ENCODE data around the gene NUTM2G.
"Not testable (repeated sequence)": the region's sequence is repeated elsewhere in the genome, so short reads cannot be mapped to it uniquely, and the experiment has no call there.

Gene NUTM2G, protein sequence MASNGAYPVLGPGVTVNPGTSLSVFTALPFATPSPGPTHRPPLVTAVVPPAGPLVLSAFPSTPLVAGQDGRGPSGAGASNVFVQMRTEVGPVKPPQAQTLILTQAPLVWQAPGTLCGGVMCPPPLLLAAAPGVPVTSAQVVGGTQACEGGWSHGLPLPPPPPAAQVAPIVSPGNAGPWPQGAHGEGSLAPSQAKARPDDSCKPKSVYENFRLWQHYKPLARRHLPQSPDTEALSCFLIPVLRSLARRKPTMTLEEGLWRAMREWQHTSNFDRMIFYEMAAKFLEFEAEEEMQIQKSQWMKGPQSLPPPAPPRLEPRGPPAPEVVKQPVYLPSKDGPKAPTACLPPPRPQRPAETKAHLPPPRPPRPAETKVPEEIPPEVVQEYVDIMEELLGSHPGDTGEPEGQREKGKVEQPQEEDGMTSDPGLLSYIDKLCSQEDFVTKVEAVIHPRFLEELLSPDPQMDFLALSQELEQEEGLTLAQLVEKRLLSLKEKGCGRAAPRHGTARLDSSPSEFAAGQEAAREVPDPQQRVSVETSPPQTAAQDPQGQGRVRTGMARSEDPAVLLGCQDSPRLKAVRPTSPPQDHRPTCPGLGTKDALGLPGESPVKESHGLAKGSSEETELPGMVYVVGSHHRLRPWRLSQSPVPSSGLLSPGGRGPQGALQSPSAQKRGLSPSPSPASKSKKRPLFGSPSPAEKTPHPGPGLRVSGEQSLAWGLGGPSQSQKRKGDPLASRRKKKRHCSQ

DNA sequence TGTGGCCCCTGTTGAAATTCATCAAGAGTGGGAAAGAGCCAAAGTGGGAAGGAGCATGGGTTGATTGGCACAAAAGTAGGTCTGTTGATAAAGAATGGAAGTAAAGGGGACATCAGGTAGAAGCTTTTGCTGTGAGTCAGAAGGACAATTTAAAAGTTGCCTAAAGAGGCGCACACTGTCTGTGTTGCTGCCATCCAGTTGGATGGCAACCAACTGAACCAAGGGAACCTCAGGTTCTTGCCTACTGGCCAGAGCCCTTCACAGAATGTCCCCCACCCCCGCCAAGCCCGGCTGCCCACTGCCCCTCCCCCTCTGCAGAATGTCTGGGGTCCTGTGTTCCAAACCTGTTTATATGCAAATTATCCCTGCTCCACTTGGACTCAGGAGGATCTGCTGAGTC lies at the start of gene NUTM2G:
Gene NUTM2G (plus strand): TSS at position 301 of the 400 bp plus-strand sequence. CDS start 182 bp downstream, outside the sequence.
- H3K4me1 ChIP-seq (ENCODE audit: control insufficient read depth in 1 of 2, insufficient read depth in 2 of 2, low read length in 2 of 2); H3K9me3 ChIP-seq (ENCODE audit: control insufficient read depth in 1 of 2, low read length in 2 of 2); H3K27ac ChIP-seq (ENCODE audit: low read length); H3K4me3 ChIP-seq (ENCODE audit: low read depth in 1 of 2, low read length in 2 of 2); H3K27me3 ChIP-seq (ENCODE audit: low read depth, low read length); H3K36me3 ChIP-seq (ENCODE audit: control insufficient read depth in 1 of 2, insufficient read depth in 2 of 2, low read length in 2 of 2): not testable (repeated sequence)

DNA sequence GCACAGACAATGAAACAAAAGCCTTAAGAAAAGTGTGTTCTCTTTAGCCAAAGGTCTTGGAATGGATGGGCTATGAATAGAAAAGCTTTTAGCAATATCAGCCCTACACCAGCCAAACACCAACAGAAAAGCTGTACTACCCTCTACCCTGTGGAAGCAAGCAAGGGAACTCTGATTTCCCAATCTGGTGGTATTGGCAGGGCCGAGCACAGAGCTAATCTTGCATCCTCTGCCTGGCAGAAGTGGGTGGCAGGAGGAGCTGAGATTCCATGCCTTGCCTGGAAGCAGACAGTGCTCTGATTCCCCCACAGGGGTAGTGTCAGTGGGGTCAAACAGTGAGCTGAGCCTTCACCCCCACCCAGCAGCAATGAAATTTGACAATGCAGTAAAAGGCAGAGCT lies 44.7 kb upstream of the NUTM2G start:
- Histone ChIP-seq H3K27me3 (ENCODE audit: low read depth, low read length) (no peaks in the 10 kb centered on the region), H3K9me3 (ENCODE audit: control insufficient read depth in 1 of 2, low read length in 2 of 2) (no peaks in the 10 kb centered on the region), H3K4me1 (ENCODE audit: control insufficient read depth in 1 of 2, insufficient read depth in 2 of 2, low read length in 2 of 2) (no peaks in the 10 kb centered on the region), H3K4me3 (ENCODE audit: low read depth in 1 of 2, low read length in 2 of 2) (no peak overlapping the region), H3K36me3 (ENCODE audit: control insufficient read depth in 1 of 2, insufficient read depth in 2 of 2, low read length in 2 of 2) (no peaks in the 10 kb centered on the region), H3K27ac (ENCODE audit: low read length) (no peak overlapping the region)

DNA sequence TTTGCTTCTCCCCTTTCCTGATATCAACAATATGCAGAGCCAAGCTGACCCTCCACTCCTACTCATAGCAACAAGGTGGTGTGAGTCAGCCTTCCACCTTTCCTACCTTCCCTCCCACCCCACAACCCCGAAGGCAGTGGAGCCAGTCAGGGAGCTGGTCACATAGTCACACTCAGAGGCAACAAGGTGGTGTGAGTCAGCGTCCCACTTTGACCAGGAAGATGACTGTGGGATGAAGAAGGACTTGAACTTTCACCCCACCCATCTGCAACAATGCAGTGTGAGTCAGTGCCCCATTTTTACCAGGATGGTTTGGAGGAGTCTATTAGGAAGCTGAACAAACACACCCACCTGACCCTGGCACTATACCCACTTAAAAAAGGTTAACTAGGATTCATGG lies 44.2 kb upstream of the NUTM2G start:
- Histone ChIP-seq H3K4me1 (ENCODE audit: control insufficient read depth in 1 of 2, insufficient read depth in 2 of 2, low read length in 2 of 2) (no peaks in the 10 kb centered on the region), H3K27me3 (ENCODE audit: low read depth, low read length) (no peaks in the 10 kb centered on the region), H3K36me3 (ENCODE audit: control insufficient read depth in 1 of 2, insufficient read depth in 2 of 2, low read length in 2 of 2) (no peaks in the 10 kb centered on the region), H3K27ac (ENCODE audit: low read length) (no peak overlapping the region), H3K4me3 (ENCODE audit: low read depth in 1 of 2, low read length in 2 of 2) (no peak overlapping the region), H3K9me3 (ENCODE audit: control insufficient read depth in 1 of 2, low read length in 2 of 2) (no peaks in the 10 kb centered on the region)

DNA sequence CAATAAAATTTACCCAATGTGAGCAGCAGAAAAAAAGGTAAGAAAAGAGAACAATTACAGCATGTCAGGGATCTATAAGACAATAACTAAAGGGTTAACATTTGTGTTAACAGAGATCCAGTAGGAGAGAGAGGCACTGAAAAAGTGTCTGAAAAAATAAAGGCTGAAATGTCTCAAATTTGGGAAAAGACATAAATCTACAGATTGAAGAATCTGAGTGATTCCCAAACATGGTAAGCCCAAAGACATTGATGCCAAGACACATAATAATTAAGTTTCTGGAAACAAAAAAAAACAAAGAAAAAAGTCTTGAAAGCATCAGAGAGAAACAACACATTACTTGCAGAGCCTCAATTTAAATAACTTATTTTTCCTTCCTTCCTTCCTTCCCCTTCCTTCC lies 43.2 kb upstream of the NUTM2G start:
- Histone ChIP-seq H3K9me3 (ENCODE audit: control insufficient read depth in 1 of 2, low read length in 2 of 2) (no peaks in the 10 kb centered on the region), H3K4me1 (ENCODE audit: control insufficient read depth in 1 of 2, insufficient read depth in 2 of 2, low read length in 2 of 2) (no peaks in the 10 kb centered on the region), H3K27ac (ENCODE audit: low read length) (no peak overlapping the region), H3K4me3 (ENCODE audit: low read depth in 1 of 2, low read length in 2 of 2) (no peak overlapping the region), H3K36me3 (ENCODE audit: control insufficient read depth in 1 of 2, insufficient read depth in 2 of 2, low read length in 2 of 2) (no peaks in the 10 kb centered on the region), H3K27me3 (ENCODE audit: low read depth, low read length) (no peaks in the 10 kb centered on the region)

DNA sequence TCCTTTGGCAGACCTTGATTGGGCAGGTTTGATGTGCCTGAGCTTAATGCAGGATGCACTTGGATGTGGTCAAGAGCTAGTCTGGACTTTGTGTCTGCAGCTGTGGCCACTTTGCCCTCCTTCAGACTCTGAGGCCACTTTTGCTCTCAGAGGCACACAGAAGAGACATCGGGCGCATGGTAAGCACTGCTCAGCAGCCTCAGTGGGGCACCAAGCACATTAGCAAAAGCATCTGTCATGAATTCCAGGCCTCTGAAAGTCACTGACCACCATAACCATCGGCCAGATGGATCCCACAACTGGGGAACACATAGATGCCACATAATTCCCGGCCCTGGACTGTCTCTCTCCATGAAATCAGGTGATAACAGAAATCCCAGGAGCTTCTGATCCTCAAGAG lies 40.1 kb upstream of the NUTM2G start:
- Histone ChIP-seq H3K9me3 (ENCODE audit: control insufficient read depth in 1 of 2, low read length in 2 of 2) (no peaks in the 10 kb centered on the region), H3K36me3 (ENCODE audit: control insufficient read depth in 1 of 2, insufficient read depth in 2 of 2, low read length in 2 of 2) (no peaks in the 10 kb centered on the region), H3K4me3 (ENCODE audit: low read depth in 1 of 2, low read length in 2 of 2) (no peak overlapping the region), H3K4me1 (ENCODE audit: control insufficient read depth in 1 of 2, insufficient read depth in 2 of 2, low read length in 2 of 2) (no peaks in the 10 kb centered on the region), H3K27me3 (ENCODE audit: low read depth, low read length) (no peaks in the 10 kb centered on the region), H3K27ac (ENCODE audit: low read length) (no peak overlapping the region)

DNA sequence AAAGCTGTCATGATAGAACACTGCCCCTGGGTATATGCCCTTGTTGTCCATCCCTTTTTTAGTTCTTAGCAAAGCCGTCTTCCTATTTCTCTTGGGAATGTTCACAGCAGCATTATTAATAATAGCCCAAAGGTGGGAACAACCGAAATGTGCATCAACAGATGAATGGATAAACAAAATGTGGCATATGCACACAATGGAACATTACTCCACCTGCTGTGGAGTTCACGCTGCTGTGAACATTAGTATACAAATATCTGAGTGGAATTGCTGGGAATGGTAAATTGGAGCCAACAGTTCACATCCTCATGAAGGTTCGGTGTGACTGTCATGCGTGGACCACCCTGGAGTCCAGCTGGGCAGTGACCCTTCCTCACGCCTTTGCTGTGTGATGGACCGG lies 36.5 kb upstream of the NUTM2G start:
- H3K36me3 ChIP-seq (ENCODE audit: control insufficient read depth in 1 of 2, insufficient read depth in 2 of 2, low read length in 2 of 2), result peaks cover 13 to 22% of the 10 kb centered on the region in 2 donors

DNA sequence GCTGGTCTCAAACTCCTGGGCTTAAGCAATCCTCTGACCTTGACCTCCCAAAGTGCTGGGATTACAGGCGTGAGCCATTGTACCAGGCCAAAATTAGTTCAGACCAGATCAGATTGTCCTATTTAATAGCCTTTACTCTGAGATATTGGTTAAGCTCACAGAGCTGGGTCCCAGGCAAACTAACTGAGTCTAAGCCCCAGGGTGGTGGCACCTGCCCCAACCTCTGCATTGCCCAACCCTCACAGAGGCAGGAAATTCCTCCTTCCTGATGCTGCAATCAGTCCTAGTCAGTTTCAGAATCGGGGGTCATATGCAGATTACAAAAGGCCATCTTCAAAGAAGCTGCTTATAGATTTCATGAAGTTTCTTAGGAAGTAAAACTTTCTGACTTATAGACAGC lies 28.6 kb upstream of the NUTM2G start:
- peaks cover 13 to 19% of the 10 kb centered on the region in 2 donors for H3K36me3 ChIP-seq (ENCODE audit: control insufficient read depth in 1 of 2, insufficient read depth in 2 of 2, low read length in 2 of 2)
- not testable (repeated sequence) for H3K4me3 ChIP-seq (ENCODE audit: low read depth in 1 of 2, low read length in 2 of 2); H3K9me3 ChIP-seq (ENCODE audit: control insufficient read depth in 1 of 2, low read length in 2 of 2); H3K27me3 ChIP-seq (ENCODE audit: low read depth, low read length); H3K27ac ChIP-seq (ENCODE audit: low read length); H3K4me1 ChIP-seq (ENCODE audit: control insufficient read depth in 1 of 2, insufficient read depth in 2 of 2, low read length in 2 of 2)

More for the DNA sequence above, 36.5 kb upstream of the NUTM2G start:
- Histone ChIP-seq H3K27ac (ENCODE audit: low read length) (no peak overlapping the region), H3K27me3 (ENCODE audit: low read depth, low read length) (no peaks in the 10 kb centered on the region), H3K4me3 (ENCODE audit: low read depth in 1 of 2, low read length in 2 of 2) (no peak overlapping the region), H3K4me1 (ENCODE audit: control insufficient read depth in 1 of 2, insufficient read depth in 2 of 2, low read length in 2 of 2) (no peaks in the 10 kb centered on the region), H3K9me3 (ENCODE audit: control insufficient read depth in 1 of 2, low read length in 2 of 2) (no peaks in the 10 kb centered on the region)

DNA sequence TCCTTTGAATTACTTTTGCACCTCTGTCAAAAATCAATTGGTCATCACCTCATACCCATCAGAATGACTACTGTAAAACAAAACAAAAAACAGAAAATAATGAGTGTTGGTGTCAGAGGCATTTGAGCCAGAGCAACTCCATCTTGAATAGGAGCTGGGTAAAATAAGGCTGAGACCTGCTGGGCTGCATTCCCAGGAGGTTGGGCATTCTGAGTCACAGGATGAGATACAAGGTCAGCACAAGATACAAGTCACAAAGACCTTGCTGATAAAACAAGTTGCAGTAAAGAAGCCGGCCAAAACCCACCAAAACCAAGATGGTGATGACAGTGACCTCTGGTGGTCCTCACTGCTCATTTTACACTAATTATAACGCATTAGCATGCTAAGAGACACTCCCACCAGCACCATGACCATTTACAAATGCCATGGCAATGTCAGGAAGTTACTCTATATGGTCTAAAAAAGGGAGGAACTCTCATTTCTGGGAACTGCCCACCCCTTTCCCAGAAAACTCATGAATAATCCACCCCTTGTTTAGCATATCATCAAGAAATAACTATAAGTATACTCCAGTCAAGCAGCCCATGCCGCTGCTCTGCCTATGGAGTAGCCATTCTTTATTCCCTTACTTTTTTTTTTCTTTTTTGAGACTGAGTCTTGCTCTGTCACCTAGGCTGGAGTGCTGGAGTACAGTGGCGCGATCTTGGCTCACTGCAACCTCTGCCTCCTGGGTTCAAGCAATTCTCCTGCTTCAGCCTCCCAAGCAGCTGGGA lies 23.5 kb upstream of the NUTM2G start:
- not testable (repeated sequence) for H3K27me3 ChIP-seq (ENCODE audit: low read depth, low read length); H3K9me3 ChIP-seq (ENCODE audit: control insufficient read depth in 1 of 2, low read length in 2 of 2); H3K4me3 ChIP-seq (ENCODE audit: low read depth in 1 of 2, low read length in 2 of 2); H3K27ac ChIP-seq (ENCODE audit: low read length); H3K36me3 ChIP-seq (ENCODE audit: control insufficient read depth in 1 of 2, insufficient read depth in 2 of 2, low read length in 2 of 2); H3K4me1 ChIP-seq (ENCODE audit: control insufficient read depth in 1 of 2, insufficient read depth in 2 of 2, low read length in 2 of 2)

DNA sequence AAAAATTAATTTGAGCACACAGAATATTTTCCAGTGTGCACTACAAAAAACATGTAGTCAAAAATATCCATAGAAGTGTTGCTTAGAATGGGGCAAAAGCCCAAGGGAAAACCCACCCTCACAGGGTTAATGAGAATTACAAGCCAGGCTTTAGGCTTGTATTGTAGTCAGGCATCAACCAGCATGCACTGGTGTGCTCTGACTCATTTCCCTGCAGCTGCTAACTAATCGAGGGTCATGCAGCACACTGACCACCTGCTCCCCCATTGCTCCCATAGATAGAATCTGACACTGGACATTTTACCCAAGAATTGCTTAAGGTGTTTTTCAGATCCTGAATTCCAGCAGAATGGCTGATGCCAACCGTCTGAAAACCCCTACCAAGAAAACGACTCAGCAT lies 20.2 kb upstream of the NUTM2G start:
- not testable (repeated sequence) for H3K4me3 ChIP-seq (ENCODE audit: low read depth in 1 of 2, low read length in 2 of 2); H3K4me1 ChIP-seq (ENCODE audit: control insufficient read depth in 1 of 2, insufficient read depth in 2 of 2, low read length in 2 of 2); H3K9me3 ChIP-seq (ENCODE audit: control insufficient read depth in 1 of 2, low read length in 2 of 2); H3K27me3 ChIP-seq (ENCODE audit: low read depth, low read length); H3K27ac ChIP-seq (ENCODE audit: low read length); H3K36me3 ChIP-seq (ENCODE audit: control insufficient read depth in 1 of 2, insufficient read depth in 2 of 2, low read length in 2 of 2)

DNA sequence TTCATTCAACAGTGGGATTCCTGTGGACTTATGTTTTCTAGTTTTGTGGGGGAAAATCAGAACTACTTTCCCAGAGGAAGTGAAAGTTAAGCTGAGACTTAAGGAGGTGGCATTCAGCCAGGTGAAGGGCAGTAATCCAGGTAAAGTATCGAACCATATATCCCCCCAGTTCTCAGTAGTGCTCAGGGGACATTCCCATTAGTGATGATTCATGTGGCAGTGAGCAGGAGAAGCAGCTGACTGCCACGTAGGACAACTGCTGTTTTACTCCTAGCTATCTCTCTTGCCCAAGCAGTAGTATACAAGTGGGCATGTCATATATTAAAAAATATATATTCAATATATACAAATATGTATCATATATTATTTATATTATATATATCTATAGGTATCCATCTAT lies 13.1 kb upstream of the NUTM2G start:
- not testable (repeated sequence) for H3K27ac ChIP-seq (ENCODE audit: low read length); H3K36me3 ChIP-seq (ENCODE audit: control insufficient read depth in 1 of 2, insufficient read depth in 2 of 2, low read length in 2 of 2); H3K4me3 ChIP-seq (ENCODE audit: low read depth in 1 of 2, low read length in 2 of 2); H3K4me1 ChIP-seq (ENCODE audit: control insufficient read depth in 1 of 2, insufficient read depth in 2 of 2, low read length in 2 of 2); H3K27me3 ChIP-seq (ENCODE audit: low read depth, low read length); H3K9me3 ChIP-seq (ENCODE audit: control insufficient read depth in 1 of 2, low read length in 2 of 2)

DNA sequence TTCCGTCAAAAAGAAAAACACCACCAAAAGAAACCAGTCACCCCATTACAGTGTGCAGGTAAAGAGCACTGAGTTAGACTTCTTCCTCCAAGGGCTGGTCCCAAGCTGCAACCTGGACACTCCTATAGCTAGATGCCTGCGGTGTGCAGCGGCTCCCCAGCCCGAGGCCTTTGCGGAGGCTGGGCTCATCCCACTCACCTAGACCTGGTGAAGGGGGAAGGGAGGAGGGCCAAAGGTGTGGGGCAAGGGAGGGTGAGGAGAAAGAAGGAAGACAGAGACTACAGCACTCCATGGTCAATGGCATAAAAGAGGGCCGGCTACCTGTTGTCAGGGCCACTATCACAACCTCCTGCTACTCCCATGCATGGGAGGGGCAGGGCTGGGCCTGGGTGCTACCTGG lies 12.1 kb upstream of the NUTM2G start:
- not testable (repeated sequence) for H3K4me3 ChIP-seq (ENCODE audit: low read depth in 1 of 2, low read length in 2 of 2); H3K27ac ChIP-seq (ENCODE audit: low read length); H3K4me1 ChIP-seq (ENCODE audit: control insufficient read depth in 1 of 2, insufficient read depth in 2 of 2, low read length in 2 of 2); H3K9me3 ChIP-seq (ENCODE audit: control insufficient read depth in 1 of 2, low read length in 2 of 2); H3K36me3 ChIP-seq (ENCODE audit: control insufficient read depth in 1 of 2, insufficient read depth in 2 of 2, low read length in 2 of 2); H3K27me3 ChIP-seq (ENCODE audit: low read depth, low read length)
